ENCODE data around the gene IFI27L2.

Gene IFI27L2

DNA sequence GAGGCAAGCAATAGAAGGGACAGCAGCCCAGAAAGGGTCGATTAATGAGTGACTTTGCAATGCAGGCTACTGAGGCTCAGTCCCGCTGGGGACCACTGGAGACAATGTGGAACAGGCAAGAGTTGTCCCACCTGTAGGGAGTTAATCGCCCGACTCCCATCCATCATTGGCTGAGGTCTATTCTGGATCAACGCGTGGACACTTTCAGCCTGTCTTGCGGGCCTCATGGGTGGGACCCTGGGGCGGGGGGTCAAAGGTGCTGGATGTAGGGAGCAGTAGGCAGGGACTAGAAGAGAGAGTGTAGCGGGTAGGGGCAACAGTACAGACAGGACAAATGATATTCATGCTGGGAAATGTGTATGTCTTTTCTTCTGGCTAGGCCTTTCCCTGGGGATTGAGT, 6.1 kb downstream of the IFI27L2 start:
- DNase-seq (ENCODE audit: low spot score) = no peak

GRCh38 chr14:94122438-94122837, 7.0 kb downstream of the IFI27L2 start:
- DNase-seq (ENCODE audit: low spot score) = no peak

DNA sequence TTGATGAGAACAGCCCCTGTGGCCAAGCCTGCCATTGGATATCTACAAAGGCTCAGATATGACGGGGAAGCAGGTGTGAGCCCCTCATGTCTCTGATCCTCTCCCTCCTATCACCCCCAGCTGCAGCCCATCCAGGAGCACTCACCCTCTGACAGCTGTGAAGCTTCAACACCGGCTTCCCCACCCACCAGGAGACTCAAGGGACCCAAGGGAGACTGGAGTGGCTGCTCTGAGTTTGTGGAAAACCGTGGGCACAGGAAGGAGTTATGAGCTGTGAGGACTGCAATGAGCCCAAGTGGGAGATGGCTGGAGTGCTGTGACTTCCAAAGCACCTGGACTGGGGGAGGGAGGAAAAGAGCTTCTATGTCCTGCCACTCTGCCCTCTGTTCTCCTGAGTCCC, 7.9 kb downstream of the IFI27L2 start:
- DNase-seq (ENCODE audit: low spot score) = no peak

DNA sequence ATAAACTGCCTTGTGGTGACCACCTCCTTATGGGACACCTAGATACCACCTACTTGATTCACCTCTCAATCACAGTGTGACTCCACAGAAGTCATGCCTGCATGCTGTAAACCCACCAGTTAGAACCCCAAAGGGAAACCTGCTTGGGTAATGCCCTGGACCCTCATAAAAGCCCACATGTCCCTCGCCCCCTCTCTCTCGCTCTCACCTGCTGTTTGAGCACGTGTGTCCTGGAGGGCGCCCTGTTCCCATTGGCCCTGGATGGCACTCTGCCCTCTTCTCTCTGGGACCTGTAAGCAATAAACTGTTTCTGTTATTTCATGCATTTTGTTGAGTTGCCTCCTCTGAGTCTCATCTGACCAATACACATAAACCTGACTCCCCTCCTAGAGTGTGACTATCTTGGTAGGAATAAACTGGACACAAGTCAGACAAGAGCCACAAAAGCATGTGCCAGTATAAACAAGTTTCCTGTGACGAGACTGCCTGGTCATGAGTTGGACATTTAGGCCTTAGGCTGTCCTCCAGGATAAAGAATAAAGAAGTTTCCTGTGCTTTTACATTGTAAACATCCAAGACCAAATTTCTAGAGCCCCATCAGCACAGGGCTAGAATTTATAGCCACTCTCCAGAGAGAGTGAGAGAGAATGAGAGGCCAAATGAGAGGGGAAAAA, 8.6 kb downstream of the IFI27L2 start:
- DNase-seq (ENCODE audit: low spot score) = no peak

DNA sequence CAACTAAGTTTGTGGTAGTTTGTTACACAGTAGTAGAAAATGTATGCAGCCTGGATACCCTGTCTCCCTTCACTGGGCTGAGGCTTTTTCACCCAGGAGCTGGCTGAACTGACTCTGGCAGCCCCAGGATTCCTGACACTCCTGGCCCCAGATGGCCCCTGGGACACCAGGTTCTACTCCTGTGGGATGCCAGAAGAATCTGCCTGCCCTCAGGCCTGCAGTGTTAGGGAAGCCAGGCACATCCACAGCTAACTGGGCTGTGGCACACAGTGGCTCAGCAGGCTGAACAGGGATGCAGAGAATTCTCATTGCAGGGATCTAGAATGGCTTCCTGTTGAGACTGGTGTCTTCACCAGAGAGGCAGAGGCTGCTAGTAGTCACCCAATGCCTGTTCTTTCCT, 10.3 kb downstream of the IFI27L2 start:
- no peak for DNase-seq (ENCODE audit: low spot score)

GRCh38 chr14:94117856-94118255, 11.5 kb downstream of the IFI27L2 start:
- no peak for DNase-seq (ENCODE audit: low spot score)

- DNase-seq (ENCODE audit: low spot score) = no peak
Observed at GRCh38 chr14:94116701-94117100, 12.7 kb downstream of the IFI27L2 start.

DNA sequence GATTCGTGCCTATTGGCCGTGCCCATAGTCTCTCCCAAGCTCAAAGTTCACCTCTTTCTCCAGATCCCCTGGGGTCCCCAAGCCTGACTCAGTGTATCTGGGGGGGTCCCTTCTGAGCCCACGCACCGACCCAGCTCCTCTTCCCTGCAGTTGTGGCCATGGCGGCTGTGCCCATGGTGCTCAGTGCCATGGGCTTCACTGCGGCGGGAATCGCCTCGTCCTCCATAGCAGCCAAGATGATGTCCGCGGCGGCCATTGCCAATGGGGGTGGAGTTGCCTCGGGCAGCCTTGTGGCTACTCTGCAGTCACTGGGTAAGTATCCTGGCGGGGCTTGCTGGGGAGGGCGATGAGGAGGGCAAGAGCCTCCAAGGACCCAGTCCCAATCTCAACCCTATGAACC, 13.8 kb downstream of the IFI27L2 start:
- DNase-seq (ENCODE audit: low spot score) = no peak

- no peak for DNase-seq (ENCODE audit: low spot score)
Observed at GRCh38 chr14:94115058-94115591, 14.3 kb downstream of the IFI27L2 start.

GRCh38 chr14:94114589-94115057, 14.8 kb downstream of the IFI27L2 start:
- DNase-seq (ENCODE audit: low spot score) = no peak

GRCh38 chr14:94113908-94114588, 15.4 kb downstream of the IFI27L2 start:
- no peak for DNase-seq (ENCODE audit: low spot score)

DNA sequence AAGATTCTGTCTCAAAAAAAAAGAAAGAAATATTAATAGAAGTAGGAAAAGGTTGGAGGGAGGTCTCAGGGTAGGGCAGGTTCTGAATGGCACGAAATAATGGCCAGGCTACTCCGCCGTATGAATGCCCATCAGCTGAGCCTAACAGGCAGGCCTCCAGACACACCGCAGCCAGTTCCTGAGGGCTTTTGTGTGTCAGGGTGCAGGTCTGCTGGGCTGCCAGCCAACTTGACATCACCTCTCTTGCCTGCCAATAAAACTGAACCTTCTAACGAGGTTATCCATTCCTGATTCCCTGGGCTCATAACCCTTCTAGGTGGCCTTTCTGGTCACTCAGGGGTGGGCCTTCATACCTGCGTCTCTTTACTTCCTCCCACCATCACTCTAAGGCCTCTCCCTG, 15.9 kb downstream of the IFI27L2 start:
- no peak for DNase-seq (ENCODE audit: low spot score)

GRCh38 chr14:94113073-94113472, 16.3 kb downstream of the IFI27L2 start:
- DNase-seq (ENCODE audit: low spot score) = no peak

- DNase-seq (ENCODE audit: low spot score) = no peak
Observed at GRCh38 chr14:94112513-94113063, 16.8 kb downstream of the IFI27L2 start.

- no peak for DNase-seq (ENCODE audit: low spot score)
Observed at GRCh38 chr14:94111276-94112095, 17.9 kb downstream of the IFI27L2 start.

DNA sequence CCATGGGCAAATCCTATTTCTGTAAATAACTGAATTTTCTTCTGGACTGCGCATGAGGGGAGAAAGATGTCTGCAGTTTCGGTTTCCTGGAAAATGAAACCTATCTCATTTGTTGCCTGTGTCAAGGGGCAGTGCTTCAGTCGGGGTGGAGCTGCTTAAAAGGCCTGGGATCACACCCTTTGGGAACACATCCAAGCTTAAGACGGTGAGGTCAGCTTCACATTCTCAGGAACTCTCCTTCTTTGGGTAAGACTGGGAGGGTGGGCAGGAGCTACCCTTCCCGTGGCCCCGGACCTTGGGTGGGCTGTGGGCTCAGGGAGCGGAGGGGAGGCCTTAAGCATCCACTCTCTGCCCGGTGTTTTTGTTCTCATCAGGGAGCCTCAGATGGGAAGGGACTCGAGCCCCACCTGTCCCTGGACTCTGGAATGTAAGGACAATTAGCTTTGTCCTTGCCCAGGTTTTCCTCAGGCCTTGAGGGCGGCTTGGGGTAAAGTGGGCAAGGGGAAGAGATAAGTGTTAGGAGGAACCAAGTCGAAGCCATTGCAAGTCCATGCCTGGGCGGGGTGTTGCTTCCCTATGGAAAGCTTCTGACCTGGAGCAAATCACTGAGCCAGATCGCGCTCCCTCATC, 18.7 kb downstream of the IFI27L2 start, which contains the start of gene IFI27:
TSS of gene IFI27 (plus strand) at position 185 of the 630 bp plus-strand sequence.
- DNase-seq (ENCODE audit: low spot score) = no peak

GRCh38 chr14:94109915-94110250, 19.5 kb downstream of the IFI27L2 start:
- no peak for DNase-seq (ENCODE audit: low spot score)

DNA sequence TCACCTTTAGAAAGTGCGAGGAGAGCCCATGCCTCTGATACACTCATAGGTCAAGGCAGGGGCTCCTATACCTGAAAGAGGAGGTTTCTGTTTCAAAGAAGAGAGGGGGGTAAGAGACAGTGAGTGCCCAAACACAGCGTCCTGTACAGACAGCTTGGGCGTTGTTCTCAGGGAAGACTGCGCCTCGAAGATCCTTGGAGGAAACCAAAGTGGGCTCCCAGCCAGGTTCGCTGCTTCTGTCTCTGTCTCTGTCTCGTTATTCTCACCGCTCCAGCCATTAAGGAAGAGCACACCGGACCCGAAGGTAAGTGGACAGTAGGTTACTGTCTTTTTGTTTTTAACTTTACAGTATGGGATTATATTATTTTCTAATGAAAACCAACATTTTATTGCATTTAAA, 24.7 kb downstream of the IFI27L2 start:
- DNase-seq (ENCODE audit: low spot score) = no peak

DNA sequence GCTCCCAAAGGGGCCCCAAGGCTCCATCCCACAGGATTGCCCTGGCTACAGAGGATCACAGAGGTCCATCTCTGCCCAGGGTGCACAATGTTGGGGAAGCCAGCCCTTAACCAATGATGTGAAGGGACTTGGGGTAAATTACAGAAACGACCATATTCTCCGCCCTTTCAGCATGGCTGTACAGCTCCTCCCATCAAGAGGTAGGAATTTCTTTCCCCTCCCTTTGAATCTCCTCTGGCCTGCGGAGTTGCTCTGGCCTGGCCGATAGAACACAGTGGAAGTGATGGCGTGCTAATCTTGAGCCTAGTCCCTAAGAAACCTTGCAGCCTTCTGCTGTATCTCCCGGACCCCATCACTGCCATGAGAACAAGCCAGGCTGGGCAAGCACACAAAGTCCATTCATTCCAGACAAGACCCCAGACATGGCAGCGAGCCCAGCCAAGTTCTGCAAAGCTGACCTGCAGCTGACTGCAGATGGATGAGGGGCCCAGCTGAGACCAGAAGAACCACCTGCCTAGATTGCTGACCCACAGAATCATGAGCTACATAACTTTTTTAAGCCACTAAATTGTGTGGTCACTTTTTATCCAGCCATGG, 25.8 kb downstream of the IFI27L2 start:
- DNase-seq (ENCODE audit: low spot score) = no peak

- DNase-seq (ENCODE audit: low spot score) = no peak
Observed at GRCh38 chr14:94102768-94103482, 26.5 kb downstream of the IFI27L2 start.

GRCh38 chr14:94101748-94102147, 27.7 kb downstream of the IFI27L2 start:
- DNase-seq (ENCODE audit: low spot score) = no peak
